GF-D8 (cell line): Measurements from ENCODE around the gene ZPLD1.

Experiments used
- DNase-seq: peaks from one replicate; lab custom pipeline; 2025; lab: John Stamatoyannopoulos, UW

The ZPLD1 gene

GRCh38 chr3:102528727-102529126, 93.9 kb downstream of the ZPLD1 start:
- no peak for DNase-seq
